Transverse colon (tissue), 4 donors: ENCODE results near the gene ANKRD65.

ENCODE experiments used
- POLR2A ChIP-seq: fragments of 450-650 bp; IDR thresholded peaks from one replicate; pipeline ENCODE4 v1.6.1; 2016; ENCODE audit warnings: antibody characterized with exemption, mild to moderate bottlenecking, moderate library complexity
- POLR2AphosphoS5 ChIP-seq, 3 donors: sonication (generic); formaldehyde crosslinking; IDR thresholded peaks; one replicate each; pipeline ENCODE4 v1.6.1; 2016; ENCODE audit warnings: antibody characterized with exemption in 3 of 3
- TF ChIP-seq, protein P1 (sequence below), 5 experiments: fragments of 200-600 bp in 3 of 5; fragments of 450-650 bp in 2 of 5; sonication (generic) in 3 of 5; IDR thresholded peaks; 1 replicate in 2 of 5; 2 replicates in 3 of 5; pipeline ENCODE4 v1.5.1; 2016 to 2017; ENCODE audit warnings: antibody characterized with exemption in 5 of 5, inconsistent platforms in 3 of 5, mild to moderate bottlenecking in 2 of 5, moderate library complexity in 1 of 5

DNA sequence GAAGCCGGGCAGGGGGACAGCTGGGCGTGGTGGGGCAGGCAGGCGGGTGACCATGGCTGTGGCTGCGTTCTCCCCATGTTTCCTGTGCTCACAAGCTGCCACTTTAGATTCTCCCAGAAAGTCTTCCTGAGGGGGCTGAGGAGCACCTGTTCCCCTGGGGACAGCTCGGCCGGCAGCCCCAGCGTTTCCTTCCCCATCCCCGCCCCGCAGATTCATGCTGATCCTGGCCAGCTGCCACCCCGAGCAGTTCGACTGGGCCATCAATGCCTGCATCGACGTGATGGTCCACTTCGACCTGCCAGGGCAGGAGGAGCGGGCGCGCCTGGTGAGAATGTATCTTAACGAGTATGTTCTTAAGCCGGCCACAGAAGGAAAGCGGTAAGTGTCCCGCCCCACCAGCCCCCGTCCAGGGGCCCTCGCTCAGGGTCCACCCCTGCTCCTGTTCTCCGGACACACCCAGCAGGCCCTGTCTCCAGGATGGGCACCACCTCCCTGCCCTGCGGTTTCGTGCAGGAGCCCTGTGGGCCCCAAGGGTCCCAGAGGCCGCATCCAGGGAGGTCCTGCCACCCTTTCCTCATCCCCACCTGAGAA is 39.6 kb upstream of the ANKRD65 start:
- TF ChIP-seq, protein P1, sequence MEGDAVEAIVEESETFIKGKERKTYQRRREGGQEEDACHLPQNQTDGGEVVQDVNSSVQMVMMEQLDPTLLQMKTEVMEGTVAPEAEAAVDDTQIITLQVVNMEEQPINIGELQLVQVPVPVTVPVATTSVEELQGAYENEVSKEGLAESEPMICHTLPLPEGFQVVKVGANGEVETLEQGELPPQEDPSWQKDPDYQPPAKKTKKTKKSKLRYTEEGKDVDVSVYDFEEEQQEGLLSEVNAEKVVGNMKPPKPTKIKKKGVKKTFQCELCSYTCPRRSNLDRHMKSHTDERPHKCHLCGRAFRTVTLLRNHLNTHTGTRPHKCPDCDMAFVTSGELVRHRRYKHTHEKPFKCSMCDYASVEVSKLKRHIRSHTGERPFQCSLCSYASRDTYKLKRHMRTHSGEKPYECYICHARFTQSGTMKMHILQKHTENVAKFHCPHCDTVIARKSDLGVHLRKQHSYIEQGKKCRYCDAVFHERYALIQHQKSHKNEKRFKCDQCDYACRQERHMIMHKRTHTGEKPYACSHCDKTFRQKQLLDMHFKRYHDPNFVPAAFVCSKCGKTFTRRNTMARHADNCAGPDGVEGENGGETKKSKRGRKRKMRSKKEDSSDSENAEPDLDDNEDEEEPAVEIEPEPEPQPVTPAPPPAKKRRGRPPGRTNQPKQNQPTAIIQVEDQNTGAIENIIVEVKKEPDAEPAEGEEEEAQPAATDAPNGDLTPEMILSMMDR (IDR thresholded peaks at IDR 0.05), result no peak
- TF ChIP-seq POLR2A, result no peak
- no peak for TF ChIP-seq POLR2AphosphoS5 (IDR thresholded peaks at IDR 0.05)
